GM19455 (cell line): ENCODE measurements around the gene HOXC11.

Source experiments
- ATAC-seq: cut with Tn5 transposase; IDR thresholded peaks from one replicate; pipeline ENCODE4 v1.9.1; 2021; ENCODE audit not compliant: unreplicated experiment

HOXC11 gene

GRCh38 chr12:53941750-53942149 is 31.2 kb upstream of the HOXC11 start:
- no peak for ATAC-seq

GRCh38 chr12:53942467-53942997 is 30.4 kb upstream of the HOXC11 start:
- ATAC-seq, result no peak

- ATAC-seq, result no peak
Observed at GRCh38 chr12:53944209-53944608, 28.7 kb upstream of the HOXC11 start.

DNA sequence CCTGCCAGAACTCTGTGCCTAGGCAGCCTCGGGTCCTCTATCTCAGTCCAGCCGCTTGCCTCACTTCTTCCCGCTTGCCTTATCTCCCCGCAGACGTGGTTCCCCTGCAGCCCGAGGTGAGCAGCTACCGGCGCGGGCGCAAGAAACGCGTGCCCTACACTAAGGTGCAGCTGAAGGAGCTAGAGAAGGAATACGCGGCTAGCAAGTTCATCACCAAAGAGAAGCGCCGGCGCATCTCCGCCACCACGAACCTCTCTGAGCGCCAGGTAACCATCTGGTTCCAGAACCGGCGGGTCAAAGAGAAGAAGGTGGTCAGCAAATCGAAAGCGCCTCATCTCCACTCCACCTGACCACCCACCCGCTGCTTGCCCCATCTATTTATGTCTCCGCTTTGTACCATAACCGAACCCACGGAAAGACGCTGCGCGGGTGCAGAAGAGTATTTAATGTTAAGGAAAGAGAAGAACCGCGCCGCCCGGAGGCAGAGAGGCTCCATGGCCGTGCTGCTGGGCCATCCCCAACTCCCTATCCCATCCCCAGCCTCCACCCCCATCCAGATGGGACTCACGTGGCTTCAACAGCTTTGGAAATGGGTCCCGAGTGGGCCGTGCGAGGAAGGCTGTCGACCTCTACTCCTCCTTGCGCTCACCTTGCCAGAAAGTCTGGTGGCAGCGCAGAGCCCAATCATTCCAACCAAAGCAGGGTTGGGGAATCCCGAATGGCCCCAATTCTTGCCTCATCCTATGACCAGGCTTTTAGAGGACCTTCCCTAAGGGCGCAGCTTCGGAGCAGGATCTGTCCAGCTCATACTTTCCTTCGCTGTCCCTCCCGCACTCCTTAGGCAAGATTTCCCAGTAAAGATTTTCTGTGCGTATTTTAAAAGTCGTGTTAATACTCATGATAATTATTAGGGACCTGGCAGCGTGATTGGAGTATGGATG is 27.7 kb upstream of the HOXC11 start:
- no peak for ATAC-seq

GRCh38 chr12:53947743-53948142 is 25.2 kb upstream of the HOXC11 start:
- no peak for ATAC-seq

GRCh38 chr12:53948650-53949593 is 24.0 kb upstream of the HOXC11 start:
- ATAC-seq, result no peak

GRCh38 chr12:53949631-53950436 is 23.1 kb upstream of the HOXC11 start:
- no peak for ATAC-seq

GRCh38 chr12:53950437-53950773 is 22.5 kb upstream of the HOXC11 start:
- no peak for ATAC-seq

GRCh38 chr12:53950789-53951576 is 21.9 kb upstream of the HOXC11 start:
- no peak for ATAC-seq

DNA sequence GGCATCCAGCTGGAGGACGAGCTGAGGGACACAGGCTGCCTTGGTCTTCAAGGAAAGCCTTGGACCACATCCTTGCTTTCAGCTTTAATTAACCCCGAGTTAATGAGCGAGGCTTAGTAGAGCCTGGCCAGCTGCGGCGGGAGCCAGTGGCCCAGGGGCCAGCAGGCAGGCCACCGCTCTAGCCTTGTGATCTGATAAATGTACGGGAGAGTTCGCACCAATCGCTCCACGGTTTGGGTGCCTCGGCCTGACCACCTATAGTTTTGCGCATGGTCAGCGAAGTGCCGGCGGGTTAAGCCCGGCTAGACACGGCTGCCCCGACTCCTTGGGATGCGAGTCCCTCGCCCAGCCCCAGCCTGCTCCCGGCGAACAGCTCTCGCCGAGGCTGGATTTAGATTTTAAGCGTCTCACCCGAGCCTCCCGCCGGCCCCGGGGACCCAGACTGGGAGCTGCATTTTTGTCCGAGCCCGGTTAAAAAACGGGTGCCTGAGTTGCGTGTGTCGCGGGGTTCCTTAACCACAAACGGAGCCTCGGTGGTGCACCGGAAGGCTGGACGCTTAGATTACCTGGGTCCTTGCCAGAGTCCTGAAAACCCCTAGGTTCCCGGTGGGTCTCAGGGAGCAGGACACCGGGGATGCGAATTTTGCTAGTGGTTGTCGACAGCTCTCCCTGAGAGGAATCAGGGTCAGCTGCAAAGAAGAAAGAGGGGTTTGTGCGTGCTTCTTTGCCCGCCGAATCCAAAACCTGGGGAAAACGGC is 21.2 kb upstream of the HOXC11 start:
- no peak for ATAC-seq

DNA sequence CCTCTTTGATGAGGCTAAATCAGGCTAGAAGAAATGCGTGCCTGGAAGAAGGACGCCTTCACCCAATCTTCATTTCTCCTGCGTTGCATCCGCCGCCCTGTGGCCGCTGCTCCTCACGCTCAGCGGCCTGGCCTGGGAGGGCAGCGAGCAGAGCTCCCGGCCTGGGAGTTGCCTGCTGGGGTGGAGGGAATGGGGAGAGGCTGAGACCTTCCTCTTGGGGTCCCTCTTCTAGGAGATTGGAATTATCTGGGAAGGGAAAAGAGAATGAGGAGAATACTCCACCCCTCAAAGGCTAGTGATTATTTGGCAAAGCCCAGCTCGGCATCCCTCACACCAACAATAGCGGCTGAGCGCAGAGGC is 20.6 kb upstream of the HOXC11 start:
- no peak for ATAC-seq

- ATAC-seq, result no peak
Observed at GRCh38 chr12:53952871-53953734, 19.8 kb upstream of the HOXC11 start.

DNA sequence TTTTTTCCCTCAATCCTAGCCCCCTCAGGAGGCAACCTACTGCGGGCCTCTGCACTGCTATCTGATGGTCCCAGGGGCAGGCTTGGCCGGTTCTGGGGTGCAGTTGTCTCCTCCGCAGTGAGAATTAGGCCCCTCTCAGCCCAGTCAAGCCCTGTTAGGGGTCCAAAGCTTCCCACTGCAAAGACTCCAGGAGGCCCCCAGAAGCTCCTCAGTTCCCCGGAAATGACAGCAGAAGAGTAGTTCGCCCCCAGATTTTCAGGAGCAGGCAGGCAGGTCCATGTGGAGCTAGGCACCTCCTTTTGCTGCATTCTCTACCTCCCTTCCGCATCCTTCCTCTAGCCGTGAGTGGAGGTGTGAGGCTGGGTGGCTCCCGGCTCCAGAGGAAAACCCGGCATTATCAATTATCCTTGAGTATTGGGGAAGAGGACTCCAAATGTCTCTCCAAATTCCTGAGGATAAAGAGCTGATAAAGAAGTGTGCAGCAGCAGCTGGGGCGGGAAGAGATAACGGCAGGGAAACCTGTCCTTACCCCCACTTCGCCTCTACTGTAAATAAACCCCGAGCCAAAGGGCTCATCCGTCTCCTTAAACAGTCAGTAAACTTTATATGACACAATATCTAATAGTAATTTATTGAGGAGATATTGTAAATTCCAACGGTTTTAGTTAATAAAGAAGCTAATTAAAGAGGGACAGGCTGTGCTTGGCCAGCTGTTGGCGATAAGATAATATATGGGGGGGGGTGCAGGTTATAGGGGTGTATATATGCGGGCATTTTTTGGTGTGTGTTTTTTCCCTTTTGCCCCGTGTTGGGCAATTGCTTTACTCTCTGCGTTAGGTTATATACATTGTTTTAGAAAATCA is 18.9 kb upstream of the HOXC11 start:
- ATAC-seq, result no peak

GRCh38 chr12:53954694-53955035 is 18.3 kb upstream of the HOXC11 start, which contains the start of gene HOXC12:
TSS of gene HOXC12 (plus strand) at chr12:53954903. CDS start at chr12:53954930, 27 bp downstream.
- no peak for ATAC-seq

DNA sequence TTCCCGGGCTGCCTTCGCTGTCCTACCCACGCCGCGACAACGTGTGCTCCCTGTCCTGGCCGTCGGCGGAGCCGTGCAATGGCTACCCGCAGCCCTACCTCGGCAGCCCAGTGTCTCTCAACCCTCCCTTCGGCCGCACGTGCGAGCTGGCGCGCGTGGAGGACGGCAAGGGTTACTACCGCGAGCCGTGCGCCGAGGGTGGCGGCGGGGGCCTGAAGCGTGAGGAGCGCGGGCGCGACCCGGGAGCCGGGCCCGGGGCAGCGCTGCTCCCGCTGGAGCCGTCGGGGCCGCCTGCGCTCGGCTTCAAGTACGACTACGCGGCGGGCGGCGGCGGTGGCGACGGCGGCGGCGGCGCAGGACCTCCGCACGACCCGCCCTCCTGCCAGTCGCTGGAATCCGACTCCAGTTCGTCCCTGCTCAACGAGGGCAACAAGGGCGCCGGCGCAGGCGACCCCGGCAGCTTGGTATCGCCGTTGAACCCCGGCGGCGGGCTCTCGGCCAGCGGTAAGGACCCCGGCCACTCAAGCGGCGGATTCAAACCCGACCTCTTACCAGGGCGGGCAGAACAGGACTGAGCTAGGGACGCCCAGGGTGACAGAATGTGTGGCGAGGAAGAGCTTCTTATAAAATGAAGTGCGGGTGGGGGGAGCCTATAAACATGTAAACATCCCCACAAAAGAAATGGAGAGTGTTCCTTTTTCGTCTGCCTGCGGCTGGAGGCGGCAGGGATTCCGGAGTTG is 17.7 kb upstream of the HOXC11 start:
- ATAC-seq, result no peak

GRCh38 chr12:53955776-53956250 is 17.1 kb upstream of the HOXC11 start:
- ATAC-seq, result no peak
